HepG2 (cell line): Measurements from ENCODE around the gene AKIRIN1.

ENCODE experiments used
- MAX ChIP-seq: IDR thresholded peaks from 2 replicates; pipeline ENCODE4 v1.6.1; 2012; ENCODE audit warnings: inconsistent platforms
- ZNF282 ChIP-seq: fragments of 450-650 bp; IDR thresholded peaks from 2 replicates; pipeline ENCODE4 v1.6.1; 2018; ENCODE audit not compliant: partially characterized antibody
- ZNF552 ChIP-seq: sonication (generic); formaldehyde crosslinking; IDR thresholded peaks from 2 replicates; pipeline ENCODE4 v1.9.0; 2022; ENCODE audit warnings: missing genetic modification reagents, mild to moderate bottlenecking, borderline replicate concordance

- TF ChIP-seq MAX (no peak), ZNF282 (no peak), ZNF552 (CRISPR knock-in tag) (no peak)
These were observed 54.2 kb downstream of the AKIRIN1 start for GRCh38 chr1:39045231-39045630.
